Right lobe of liver (tissue), 6 donors: ENCODE results near the gene SYT15B. TPM values are rescaled to one million over a fixed set of nuclear protein-coding genes. Genes with fewer than 3 reads are reported as not detected.
A peak's percentile ranks its signal among the peaks of the same experiment; 100 is the strongest.
"Not testable (repeated sequence)": the region's sequence is repeated elsewhere in the genome, so short reads cannot be mapped to it uniquely, and the experiment has no call there.

Experiments used
- ATAC-seq, 4 donors: fragments of 200-7000 bp; cut with Tn5 transposase; one replicate each; pipeline ENCODE4 v1.9.1; 2020; ENCODE audit warnings: mild to moderate bottlenecking in 4 of 4, moderate library complexity in 4 of 4
- DNase-seq, 3 donors: peaks; one replicate each; pipeline ENCODE4 v3.0.0-alpha.2; 2020
- H3K27ac ChIP-seq, 3 donors: fragments of 200-600 bp; one replicate each; pipeline ENCODE4 v1.8.0; 2022
- H3K27me3 ChIP-seq, 2 donors: fragments of 200-600 bp; one replicate each; pipeline ENCODE4 v1.8.0; 2022
- H3K36me3 ChIP-seq, 4 donors: fragments of 200-600 bp; sonication (generic) in 1 of 4; one replicate each; pipeline versions ENCODE4 v1.5.1 to v1.8.0; 2017 to 2022; ENCODE audit warnings: control low read depth in 1 of 4
- H3K4me1 ChIP-seq, 4 donors: fragments of 200-600 bp; sonication (generic) in 1 of 4; one replicate each; pipeline versions ENCODE4 v1.5.1 to v1.8.0; 2017 to 2022; ENCODE audit warnings: control low read depth in 1 of 4
- H3K4me3 ChIP-seq, 3 donors: fragments of 200-600 bp; one replicate each; pipeline ENCODE4 v1.8.0; 2022
- H3K9me3 ChIP-seq, 4 donors: fragments of 200-600 bp; sonication (generic) in 1 of 4; one replicate each; pipeline versions ENCODE4 v1.5.1 to v1.8.0; 2017 to 2022; ENCODE audit warnings: control low read depth in 1 of 4
- WGBS: methylation state at CpG from one replicate; pipeline ENCODE4 v1.1.6; 2018; ENCODE audit warnings: low coverage, low lambda C conversion rate; ENCODE audit not compliant: insufficient coverage; ENCODE audit errors: missing lambda C conversion rate; 5-methylcytosine and 5-hydroxymethylcytosine counted together
- intact Hi-C, 2 donors: fragments of 100-400 bp; cut with DNase I; formaldehyde crosslinking; loops; one replicate each; pipeline versions ENCODE4 v1.11.2 to v1.14.1; 2022
- total RNA-seq, 6 experiments: library from RNA; depleted of rRNA in 2 of 6; stranded (reverse); fragments of >200 nt in 2 of 6; fragmentation: NEBNext Ultra II Directional in 3 of 6; extraction: Animal tissue kit (Norgen Biotek cat#: 25700) in 3 of 6; gene quantifications; one replicate each; pipeline versions ENCODE4 v1.1.0 to v1.2.4, GENCODE V29; 2016 to 2023
- donor health status: DM: no; HTN: yes; CAD: no.
- donor health status: DM: no; HTN: no; CAD: no.
- donor health status: DM: no; HTN: no; CAD: no.
- donor health status: DM: no; HTN: yes; CAD: no.
- donor health status: DM: no; HTN: yes; CAD: no.

SYT15B gene
- total RNA-seq, 6 experiments from 2014 or later: 0.20 to 0.73 (median 0.42) TPM; not detected in 1

- H3K27ac ChIP-seq, H3K36me3 ChIP-seq, H3K4me1 ChIP-seq, H3K9me3 ChIP-seq, H3K4me3 ChIP-seq, ATAC-seq, intact Hi-C loops, DNase-seq, H3K27me3 ChIP-seq: not testable (repeated sequence)
- no CpG with 5 or more reads among the region's 11 CpGs for WGBS
Observed at GRCh38 chr10:47758855-47759254, 4.5 kb downstream of the SYT15B start.

- intact Hi-C loops, H3K4me3 ChIP-seq: not testable (repeated sequence)
Observed at GRCh38 chr10:47756169-47756568, 7.2 kb downstream of the SYT15B start.

GRCh38 chr10:47753871-47754270 lies 9.5 kb downstream of the SYT15B start:
- no CpG with 5 or more reads among the region's 24 CpGs for WGBS
- peak in 1 of 4 donors; percentile 4 for ATAC-seq

More at GRCh38 chr10:47756169-47756568, 7.2 kb downstream of the SYT15B start:
- H3K27ac ChIP-seq, H3K4me1 ChIP-seq, H3K27me3 ChIP-seq, H3K9me3 ChIP-seq, DNase-seq, H3K36me3 ChIP-seq: not testable (repeated sequence)
- peak; percentile 40 to 65 (median 43) for ATAC-seq
- WGBS: no CpG with 5 or more reads among the region's 13 CpGs

GRCh38 chr10:47753176-47753575 lies 10.2 kb downstream of the SYT15B start:
- H3K4me1 ChIP-seq, ATAC-seq, H3K36me3 ChIP-seq, H3K27ac ChIP-seq, H3K4me3 ChIP-seq, DNase-seq, intact Hi-C loops, H3K9me3 ChIP-seq, H3K27me3 ChIP-seq: not testable (repeated sequence)
- WGBS: 40% methylated on average over 1 of the region's 3 CpGs

More at GRCh38 chr10:47753871-47754270, 9.5 kb downstream of the SYT15B start:
- H3K27ac ChIP-seq, intact Hi-C loops, H3K9me3 ChIP-seq, DNase-seq, H3K27me3 ChIP-seq, H3K4me1 ChIP-seq, H3K4me3 ChIP-seq, H3K36me3 ChIP-seq: not testable (repeated sequence)

- H3K4me1 ChIP-seq, H3K9me3 ChIP-seq, DNase-seq, H3K27me3 ChIP-seq, intact Hi-C loops, H3K27ac ChIP-seq, H3K4me3 ChIP-seq, ATAC-seq, H3K36me3 ChIP-seq: not testable (repeated sequence)
- no CpG with 5 or more reads among the region's 3 CpGs for WGBS
Observed at GRCh38 chr10:47751821-47752220, 11.6 kb downstream of the SYT15B start.

- no CpG with 5 or more reads among the region's 8 CpGs for WGBS
- DNase-seq, H3K36me3 ChIP-seq, ATAC-seq, H3K4me3 ChIP-seq, H3K27me3 ChIP-seq, H3K4me1 ChIP-seq, H3K27ac ChIP-seq, intact Hi-C loops, H3K9me3 ChIP-seq: not testable (repeated sequence)
Observed at GRCh38 chr10:47750360-47750759, 13.0 kb downstream of the SYT15B start.

- H3K9me3 ChIP-seq, H3K27ac ChIP-seq, H3K27me3 ChIP-seq, H3K4me3 ChIP-seq, intact Hi-C loops, H3K4me1 ChIP-seq, H3K36me3 ChIP-seq: not testable (repeated sequence)
- DNase-seq (peak in 1 of 3 donors; percentile 11), ATAC-seq (peak; percentile 23 to 53 (median 36))
- 28% methylated on average over 3 of the region's 4 CpGs for WGBS
Observed at GRCh38 chr10:47746780-47747376, 16.5 kb downstream of the SYT15B start.

- H3K4me3 ChIP-seq, H3K4me1 ChIP-seq, intact Hi-C loops, H3K27me3 ChIP-seq, H3K9me3 ChIP-seq, H3K36me3 ChIP-seq, H3K27ac ChIP-seq: not testable (repeated sequence)
- WGBS: 0% methylated on average over 1 of the region's 4 CpGs
- DNase-seq: peak in 1 of 3 donors; percentile 10
- ATAC-seq: peak in 3 of 4 donors; percentile 14 to 28 (median 19)
Observed at GRCh38 chr10:47744881-47745280, 18.5 kb downstream of the SYT15B start.
